ENCODE results near the gene SELENOM. TPM values are rescaled to one million over a fixed set of nuclear protein-coding genes. Genes with fewer than 3 reads are reported as not detected.

SELENOM gene
- total and polyA plus RNA-seq, 2 of the 8 experiments (the other 6 are each of a cell fraction or from before 2014, with no cell fraction given), result 22.7 to 40.0 TPM

- H3K23ac ChIP-seq (ENCODE audit: insufficient read length), result no peak overlapping the region
- H3K36me3 ChIP-seq (ENCODE audit: control insufficient read depth in 2 of 4, insufficient read depth in 4 of 4, low read length in 3 of 4), result peaks cover 0 to 2% (median under 1%) of the 10 kb centered on the region in 4 experiments; a peak in 2 of 8 replicates
- peak overlapping the region; percentile 22; the same call in 1 of the 2 replicates for H2BK15ac ChIP-seq (ENCODE audit: low read length)
- no peak overlapping the region for H2BK20ac ChIP-seq (ENCODE audit: low read length)
- no peaks in the 10 kb centered on the region; the same call in 1 of the 2 replicates for H3K23me2 ChIP-seq (ENCODE audit: low read depth, low read length)
- WGBS, 2 experiments (ENCODE audit: extremely low coverage in 1 of 2, insufficient coverage in 1 of 2, insufficient read length in 1 of 2, insufficient replicate concordance in 2 of 2, low coverage in 1 of 2, low lambda C conversion rate in 2 of 2, missing lambda C conversion rate in 1 of 2), result 79% methylated on average over 7 of the region's 7 CpGs; no CpG with 5 or more reads in 1 of the 2 experiments
- peak overlapping the region in 1 of 2 experiments; percentile 57; a peak in 1 of 4 replicates for H3K4me2 ChIP-seq (ENCODE audit: insufficient read depth in 1 of 2, low read depth in 2 of 2, low read length in 2 of 2)
- H3K9ac ChIP-seq (replicated peaks in 1 of 4; ENCODE audit: extremely low read depth in 1 of 4, low read depth in 3 of 4, low read length in 3 of 4), result no peak overlapping the region; a peak in 1 of 7 replicates
- H2BK5ac ChIP-seq (ENCODE audit: low read depth, low read length), result no peak overlapping the region
- DNase-seq (ENCODE audit: low read depth in 1 of 2, low spot score in 2 of 2), result no peak
- peak overlapping the region; percentile 11 for H4K91ac ChIP-seq (replicated peaks; ENCODE audit: insufficient read length, low read length)
- no peak overlapping the region for H3K27ac ChIP-seq (ENCODE audit: low read depth, low read length)
- no peak overlapping the region for H3K4ac ChIP-seq (replicated peaks; ENCODE audit: insufficient read length, low read depth, low read length)
- H3K4me3 ChIP-seq (ENCODE audit: extremely low read depth in 1 of 4, insufficient read depth in 2 of 4, low read depth in 3 of 4, low read length in 4 of 4), result no peak overlapping the region
- no peak overlapping the region for H3K14ac ChIP-seq (ENCODE audit: insufficient read length)
- CTCF ChIA-PET (ENCODE audit: partially characterized antibody), result interaction anchor here (0.8 to 2.7 kb wide), 9 partner anchors 8 to 237 kb away, joined by 3 to 23 read pairs (median 4); partner anchors contain the start of genes PLA2G3 and SELENOM
- H2AK5ac ChIP-seq (ENCODE audit: low read depth, low read length), result no peak overlapping the region
- no peak overlapping the region for H4K5ac ChIP-seq (ENCODE audit: insufficient read length, low read depth, low read length)
- peaks cover 0 to 21% (median 7%) of the 10 kb centered on the region in 4 experiments; a peak in 6 of 7 replicates for H3K4me1 ChIP-seq (replicated peaks in 1 of 4; ENCODE audit: control insufficient read depth in 3 of 4, insufficient read depth in 4 of 4, low read length in 3 of 4)
- H2BK12ac ChIP-seq (ENCODE audit: low read depth, low read length), result no peak overlapping the region
- no peak overlapping the region for H3K56ac ChIP-seq (replicated peaks; ENCODE audit: insufficient read length, low read depth, low read length)
- H3K79me1 ChIP-seq (ENCODE audit: low read depth, low read length), result no peaks in the 10 kb centered on the region
- no peak for FAIRE-seq
- H4K8ac ChIP-seq (ENCODE audit: extremely low read depth, insufficient read depth, low read length), result no peak overlapping the region
- H4K20me1 ChIP-seq (replicated peaks in 1 of 2; ENCODE audit: control insufficient read depth in 1 of 2, insufficient read depth in 2 of 2, low read length in 2 of 2), result peaks cover 0 to 2% of the 10 kb centered on the region in 2 experiments
- POLR2A ChIA-PET (ENCODE audit: partially characterized antibody), result interaction anchor here (0.6 to 1.5 kb wide), 7 partner anchors 12 to 47 kb away, joined by 3 to 4 read pairs (median 3); partner anchors contain the start of genes PLA2G3 and SMTN
- H3K79me2 ChIP-seq (ENCODE audit: control insufficient read depth in 1 of 2, insufficient read depth in 2 of 2, low read length in 2 of 2), result no peaks in the 10 kb centered on the region
- H2BK120ac ChIP-seq (replicated peaks; ENCODE audit: low read depth, low read length), result no peak overlapping the region
- no peak overlapping the region for H2AFZ ChIP-seq (ENCODE audit: low read length)
- H3K27me3 ChIP-seq (replicated peaks in 1 of 4; ENCODE audit: control insufficient read depth in 3 of 4, extremely low read depth in 1 of 4, insufficient read depth in 3 of 4, low read length in 3 of 4), result no peaks in the 10 kb centered on the region
- H3K18ac ChIP-seq (ENCODE audit: extremely low read depth, low read length), result no peak overlapping the region
- no peaks in the 10 kb centered on the region for H3K9me3 ChIP-seq (ENCODE audit: insufficient read depth in 2 of 2, low read depth in 1 of 2, low read length in 1 of 2)
- no peak for TF ChIP-seq PHF8 (conservative IDR thresholded peaks at IDR 0.05; ENCODE audit: low read depth, low read length)
- TF ChIP-seq RXRA (IDR thresholded peaks at IDR 0.05; ENCODE audit: insufficient read depth, low read depth, low read length), result no peak
- TF ChIP-seq ATF3 (IDR thresholded peaks at IDR 0.05; ENCODE audit: insufficient read depth, low read depth, low read length), result no peak
- TF ChIP-seq SIN3A (conservative IDR thresholded peaks at IDR 0.05 in 1 of 2, IDR thresholded peaks at IDR 0.05 in 1 of 2; ENCODE audit: low read depth in 1 of 2, low read length in 2 of 2), result no peak
- TF ChIP-seq SRF (IDR thresholded peaks at IDR 0.05; ENCODE audit: low read depth, low read length), result no peak
- TF ChIP-seq BACH1 (IDR thresholded peaks at IDR 0.05; ENCODE audit: low read length), result no peak
- no peak for TF ChIP-seq HDAC6 (IDR thresholded peaks at IDR 0.05; ENCODE audit: low read depth, low read length)
- no peak for TF ChIP-seq POLR2A (IDR thresholded peaks at IDR 0.05; ENCODE audit: control extremely low read depth in 1 of 2, low read depth in 2 of 2, low read length in 2 of 2)
- TF ChIP-seq CHD2 (IDR thresholded peaks at IDR 0.05; ENCODE audit: low read length), result no peak
- TF ChIP-seq RNF2 (IDR thresholded peaks at IDR 0.05; ENCODE audit: borderline replicate concordance, low read depth, low read length, missing control alignments, poor library complexity, severe bottlenecking), result no peak
- TF ChIP-seq RBBP5 (IDR thresholded peaks at IDR 0.05; ENCODE audit: borderline replicate concordance, low read depth, low read length), result no peak
- no peak for TF ChIP-seq KDM1A (IDR thresholded peaks at IDR 0.05; ENCODE audit: borderline replicate concordance, low read length)
- TF ChIP-seq FOSL1 (IDR thresholded peaks at IDR 0.05; ENCODE audit: insufficient read depth, low read depth, low read length), result no peak
Observed at GRCh38 chr22:31128156-31128555, 20.8 kb upstream of the SELENOM start.
